Neural progenitor cell (in vitro differentiated cells): ENCODE measurements around the gene LILRB1.

Source experiments
- EZH2phosphoT487 ChIP-seq: fragments of 200-600 bp; sonication (generic); IDR thresholded peaks from 2 replicates; pipeline ENCODE4 v1.6.1; 2017; ENCODE audit warnings: antibody characterized with exemption
- TF ChIP-seq, protein P1 (sequence below): fragments of 200-600 bp; sonication (generic); IDR thresholded peaks from 2 replicates; pipeline ENCODE4 v1.5.1; 2017; ENCODE audit warnings: antibody characterized with exemption, mild to moderate bottlenecking

GRCh38 chr19:54653181-54653809, 23.0 kb downstream of the LILRB1 start:
- TF ChIP-seq, protein P1, sequence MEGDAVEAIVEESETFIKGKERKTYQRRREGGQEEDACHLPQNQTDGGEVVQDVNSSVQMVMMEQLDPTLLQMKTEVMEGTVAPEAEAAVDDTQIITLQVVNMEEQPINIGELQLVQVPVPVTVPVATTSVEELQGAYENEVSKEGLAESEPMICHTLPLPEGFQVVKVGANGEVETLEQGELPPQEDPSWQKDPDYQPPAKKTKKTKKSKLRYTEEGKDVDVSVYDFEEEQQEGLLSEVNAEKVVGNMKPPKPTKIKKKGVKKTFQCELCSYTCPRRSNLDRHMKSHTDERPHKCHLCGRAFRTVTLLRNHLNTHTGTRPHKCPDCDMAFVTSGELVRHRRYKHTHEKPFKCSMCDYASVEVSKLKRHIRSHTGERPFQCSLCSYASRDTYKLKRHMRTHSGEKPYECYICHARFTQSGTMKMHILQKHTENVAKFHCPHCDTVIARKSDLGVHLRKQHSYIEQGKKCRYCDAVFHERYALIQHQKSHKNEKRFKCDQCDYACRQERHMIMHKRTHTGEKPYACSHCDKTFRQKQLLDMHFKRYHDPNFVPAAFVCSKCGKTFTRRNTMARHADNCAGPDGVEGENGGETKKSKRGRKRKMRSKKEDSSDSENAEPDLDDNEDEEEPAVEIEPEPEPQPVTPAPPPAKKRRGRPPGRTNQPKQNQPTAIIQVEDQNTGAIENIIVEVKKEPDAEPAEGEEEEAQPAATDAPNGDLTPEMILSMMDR: peak; percentile 36
- TF ChIP-seq EZH2phosphoT487: no peak
